KMS-11 (cell line): ENCODE data around the gene CXXC4.
A peak's percentile ranks its signal among the peaks of the same experiment; 100 is the strongest.

Experiments used
- H2AFZ ChIP-seq: fragments of 200-600 bp; sonication (generic); 2 replicates; pipeline ENCODE4 v1.6.1; 2016; ENCODE audit warnings: antibody characterized with exemption, mixed run types, low read depth
- H3K27ac ChIP-seq: fragments of 200-600 bp; sonication (generic); 2 replicates; pipeline ENCODE4 v1.6.1; 2016; ENCODE audit warnings: mild to moderate bottlenecking, mixed run types
- H3K27me3 ChIP-seq: fragments of 200-600 bp; sonication (generic); 2 replicates; pipeline ENCODE4 v1.6.1; 2017; ENCODE audit warnings: mild to moderate bottlenecking, low read depth, mixed run types, moderate library complexity; ENCODE audit not compliant: insufficient read depth
- H3K36me3 ChIP-seq: fragments of 200-600 bp; sonication (generic); 2 replicates; pipeline ENCODE4 v1.6.1; 2017; ENCODE audit warnings: mild to moderate bottlenecking, mixed run types; ENCODE audit not compliant: insufficient read depth
- H3K4me1 ChIP-seq: fragments of 200-600 bp; sonication (generic); 2 replicates; pipeline ENCODE4 v1.6.1; 2016; ENCODE audit warnings: mild to moderate bottlenecking, low read depth, mixed run types; ENCODE audit not compliant: poor library complexity, severe bottlenecking
- H3K4me2 ChIP-seq: fragments of 200-600 bp; sonication (generic); 2 replicates; pipeline ENCODE4 v1.7.0; 2016; ENCODE audit warnings: mild to moderate bottlenecking, mixed run types
- H3K4me3 ChIP-seq: fragments of 200-600 bp; sonication (generic); IDR thresholded peaks from 2 replicates; pipeline ENCODE4 v1.6.1; 2017; ENCODE audit warnings: low read depth, low read length, mixed read lengths; ENCODE audit not compliant: insufficient read depth
- H3K79me2 ChIP-seq: fragments of 200-600 bp; sonication (generic); 2 replicates; pipeline ENCODE4 v1.6.1; 2016; ENCODE audit warnings: low read depth, mixed run types; ENCODE audit not compliant: insufficient read depth
- H3K9ac ChIP-seq: fragments of 200-600 bp; sonication (generic); 2 replicates; pipeline ENCODE4 v1.6.1; 2016; ENCODE audit warnings: mild to moderate bottlenecking, mixed run types
- H4K20me1 ChIP-seq: fragments of 200-600 bp; sonication (generic); 2 replicates; pipeline ENCODE4 v1.6.1; 2016; ENCODE audit warnings: mild to moderate bottlenecking, mixed run types; ENCODE audit not compliant: insufficient read depth
- TF ChIP-seq, protein P1 (sequence below): fragments of 200-600 bp; sonication (generic); conservative IDR thresholded peaks from 2 replicates; pipeline ENCODE4 v1.6.1; 2017; ENCODE audit warnings: low read depth, mild to moderate bottlenecking, antibody characterized with exemption, low read length, moderate library complexity, mixed read lengths

The CXXC4 gene

DNA sequence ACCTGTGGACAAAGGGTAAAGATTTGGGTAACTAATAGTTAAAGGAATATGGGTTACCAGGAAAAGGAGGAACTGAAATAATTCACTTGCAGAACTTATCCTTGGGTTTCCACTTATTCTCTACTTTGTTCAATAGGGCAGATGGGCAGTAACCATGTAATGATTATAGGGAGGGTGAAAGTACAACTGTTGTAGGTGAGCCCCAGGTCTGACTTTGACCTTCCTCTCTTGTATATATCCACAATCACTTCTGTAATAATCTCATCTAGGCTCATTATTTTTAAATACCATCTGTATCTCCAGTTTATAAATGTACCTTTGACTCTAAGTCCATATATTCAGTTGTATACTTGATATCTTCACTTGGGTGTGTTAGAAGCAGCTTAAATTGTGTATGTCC, 32.1 kb downstream of the CXXC4 start:
- Histone ChIP-seq H3K4me3 (no peak overlapping the region), H2AFZ (no peak overlapping the region), H3K9ac (no peak overlapping the region), H3K27me3 (no peaks in the 10 kb centered on the region), H3K4me1 (peaks cover 14% of the 10 kb centered on the region), H3K36me3 (no peaks in the 10 kb centered on the region), H4K20me1 (no peaks in the 10 kb centered on the region), H3K27ac (no peak overlapping the region), H3K79me2 (no peaks in the 10 kb centered on the region), H3K4me2 (no peak overlapping the region)
- TF ChIP-seq, protein P1, sequence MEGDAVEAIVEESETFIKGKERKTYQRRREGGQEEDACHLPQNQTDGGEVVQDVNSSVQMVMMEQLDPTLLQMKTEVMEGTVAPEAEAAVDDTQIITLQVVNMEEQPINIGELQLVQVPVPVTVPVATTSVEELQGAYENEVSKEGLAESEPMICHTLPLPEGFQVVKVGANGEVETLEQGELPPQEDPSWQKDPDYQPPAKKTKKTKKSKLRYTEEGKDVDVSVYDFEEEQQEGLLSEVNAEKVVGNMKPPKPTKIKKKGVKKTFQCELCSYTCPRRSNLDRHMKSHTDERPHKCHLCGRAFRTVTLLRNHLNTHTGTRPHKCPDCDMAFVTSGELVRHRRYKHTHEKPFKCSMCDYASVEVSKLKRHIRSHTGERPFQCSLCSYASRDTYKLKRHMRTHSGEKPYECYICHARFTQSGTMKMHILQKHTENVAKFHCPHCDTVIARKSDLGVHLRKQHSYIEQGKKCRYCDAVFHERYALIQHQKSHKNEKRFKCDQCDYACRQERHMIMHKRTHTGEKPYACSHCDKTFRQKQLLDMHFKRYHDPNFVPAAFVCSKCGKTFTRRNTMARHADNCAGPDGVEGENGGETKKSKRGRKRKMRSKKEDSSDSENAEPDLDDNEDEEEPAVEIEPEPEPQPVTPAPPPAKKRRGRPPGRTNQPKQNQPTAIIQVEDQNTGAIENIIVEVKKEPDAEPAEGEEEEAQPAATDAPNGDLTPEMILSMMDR: no peak

DNA sequence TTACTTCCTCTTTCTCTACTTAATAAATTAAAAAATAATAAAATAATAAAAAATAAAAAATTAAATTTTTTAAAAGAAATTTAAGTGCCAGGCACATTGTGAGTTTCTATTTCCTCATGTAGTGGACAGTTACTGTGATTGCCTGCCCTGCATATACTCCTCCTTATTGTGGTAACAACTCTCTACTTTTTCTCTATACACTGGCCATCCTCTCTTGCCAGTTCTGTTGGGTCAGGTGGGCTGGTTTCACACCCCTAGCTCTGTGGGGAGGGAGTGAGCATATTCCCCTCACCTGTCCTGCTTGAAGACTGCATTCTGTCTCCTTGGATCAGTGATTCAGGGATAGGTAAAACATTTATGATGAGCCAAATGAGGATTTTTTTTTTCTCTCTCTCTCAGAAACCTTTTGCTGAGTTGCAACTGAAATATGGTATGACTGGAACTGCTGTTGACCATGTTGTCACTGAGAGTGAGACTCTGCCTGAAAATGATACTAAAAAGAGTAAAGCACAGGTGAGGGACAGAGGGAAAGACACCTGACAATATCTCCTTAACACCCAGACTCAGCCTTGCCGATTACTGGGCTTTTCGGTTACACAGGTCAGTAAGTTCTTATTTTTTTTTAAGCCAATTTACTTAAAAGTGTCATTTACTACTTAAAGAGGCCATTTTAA, 37.2 kb downstream of the CXXC4 start:
- H3K36me3 ChIP-seq: no peaks in the 10 kb centered on the region
- H3K27ac ChIP-seq: peak overlapping the region; percentile 50; the same call in 1 of the 2 replicates
- peak overlapping the region; percentile 36; the same call in 1 of the 2 replicates for H3K4me2 ChIP-seq
- no peaks in the 10 kb centered on the region for H3K27me3 ChIP-seq
- no peak overlapping the region for H3K4me3 ChIP-seq
- H4K20me1 ChIP-seq: no peaks in the 10 kb centered on the region
- H3K79me2 ChIP-seq: no peaks in the 10 kb centered on the region
- H3K9ac ChIP-seq: peak overlapping the region; percentile 14; the same call in 1 of the 2 replicates
- TF ChIP-seq, protein P1: no peak
- peak overlapping the region; percentile 41; the same call in 1 of the 2 replicates for H2AFZ ChIP-seq
- peaks cover 30% of the 10 kb centered on the region for H3K4me1 ChIP-seq

DNA sequence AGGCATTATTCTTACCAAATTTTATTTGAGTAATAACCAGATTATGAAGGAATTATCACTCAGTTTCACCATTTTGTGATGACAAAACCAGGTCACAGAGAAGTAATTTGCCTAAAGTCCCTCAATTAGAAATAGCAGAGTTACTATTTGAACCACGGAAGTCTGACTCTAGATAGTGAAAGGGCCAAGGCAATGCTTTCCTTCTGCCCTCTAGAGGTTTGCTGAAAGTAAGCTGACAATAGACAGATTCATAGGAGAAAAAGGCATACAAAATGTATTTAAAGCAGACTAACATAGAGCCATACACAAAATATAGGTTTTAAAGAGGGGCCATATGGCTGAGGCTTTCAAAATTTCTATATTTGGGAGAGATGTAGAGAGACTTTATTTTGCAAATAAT, 43.1 kb downstream of the CXXC4 start:
- no peaks in the 10 kb centered on the region for H3K27me3 ChIP-seq
- H3K4me3 ChIP-seq: no peak overlapping the region
- no peaks in the 10 kb centered on the region for H3K79me2 ChIP-seq
- peak overlapping the region; percentile 56 for H2AFZ ChIP-seq
- TF ChIP-seq, protein P1: peak; percentile 51
- H3K36me3 ChIP-seq: no peaks in the 10 kb centered on the region
- peak overlapping the region; percentile 36; the same call in 1 of the 2 replicates for H3K4me2 ChIP-seq
- no peak overlapping the region for H3K27ac ChIP-seq
- H3K4me1 ChIP-seq: peaks cover 17% of the 10 kb centered on the region
- H4K20me1 ChIP-seq: no peaks in the 10 kb centered on the region
- no peak overlapping the region for H3K9ac ChIP-seq

DNA sequence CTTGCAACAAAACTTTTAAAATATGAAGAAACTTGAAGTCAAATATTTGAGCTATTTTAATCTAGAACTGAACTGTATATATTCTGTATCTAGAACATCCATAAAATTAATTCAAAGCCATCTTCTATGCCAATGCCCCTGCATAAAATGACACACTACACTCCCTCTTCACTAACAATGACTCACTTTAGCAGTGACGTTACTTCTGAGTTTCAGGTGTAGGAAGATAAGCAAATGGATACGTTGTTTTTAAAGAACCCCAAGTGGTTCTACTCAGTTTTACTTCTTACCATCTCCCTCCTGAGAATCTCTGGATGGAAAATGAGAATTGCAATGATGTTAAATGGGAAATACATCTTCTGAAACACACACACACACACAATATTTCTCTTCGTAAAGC, 45.2 kb downstream of the CXXC4 start:
- H3K79me2 ChIP-seq: no peaks in the 10 kb centered on the region
- no peak overlapping the region for H3K27ac ChIP-seq
- no peaks in the 10 kb centered on the region for H4K20me1 ChIP-seq
- no peak overlapping the region for H3K9ac ChIP-seq
- no peak overlapping the region for H2AFZ ChIP-seq
- H3K4me2 ChIP-seq: no peak overlapping the region
- no peaks in the 10 kb centered on the region for H3K27me3 ChIP-seq
- H3K4me3 ChIP-seq: no peak overlapping the region
- H3K36me3 ChIP-seq: no peaks in the 10 kb centered on the region
- peaks cover 12% of the 10 kb centered on the region for H3K4me1 ChIP-seq
- TF ChIP-seq, protein P1: no peak
